ENCODE results near the gene AKAP1. TPM values are rescaled to one million over a fixed set of nuclear protein-coding genes. Genes with fewer than 3 reads are reported as not detected.

Gene AKAP1
- total RNA-seq, 4 donors from 2014 or later, result 45.8 to 68.2 (median 54.9) TPM

- no peak for DNase-seq (ENCODE audit: low spot score in 2 of 2)
- no peak overlapping the region for H3K4me3 ChIP-seq (ENCODE audit: low read depth, poor library complexity, severe bottlenecking)
- no peak for TF ChIP-seq CTCF (IDR thresholded peaks at IDR 0.05)
- no peak for TF ChIP-seq POLR2A (IDR thresholded peaks at IDR 0.05)
- WGBS, 2 donors, result 57 to 72% methylated on average over 2 of the region's 2 CpGs
- intact Hi-C loops (cut with DNase I; ENCODE audit: low total_unique reads), result no loop called here
These were observed 7.1 kb downstream of the AKAP1 start for GRCh38 chr17:57092171-57092570.

- intact Hi-C loops (cut with DNase I; ENCODE audit: low total_unique reads), result no loop called here
- no peak for DNase-seq (ENCODE audit: low spot score in 2 of 2)
- TF ChIP-seq POLR2A (IDR thresholded peaks at IDR 0.05) (no peak), CTCF (IDR thresholded peaks at IDR 0.05) (no peak)
- no peak overlapping the region for H3K4me3 ChIP-seq (ENCODE audit: low read depth, poor library complexity, severe bottlenecking)
- WGBS, 2 donors, result 78 to 79% methylated on average over 8 of the region's 8 CpGs
These were observed 7.7 kb downstream of the AKAP1 start for GRCh38 chr17:57092779-57093178.

- intact Hi-C loops (cut with DNase I; ENCODE audit: low total_unique reads), result no loop called here
- 91 to 96% methylated on average over 3 to 6 of the region's 6 CpGs for WGBS, 2 donors
- no peak for DNase-seq (ENCODE audit: low spot score in 2 of 2)
These were observed 11.6 kb downstream of the AKAP1 start for GRCh38 chr17:57096472-57097202.

GRCh38 chr17:57097832-57098421 lies 12.9 kb downstream of the AKAP1 start:
- no peak for DNase-seq (ENCODE audit: low spot score in 2 of 2)
- 11 to 17% methylated on average over 2 of the region's 2 CpGs for WGBS, 2 donors
- H3K4me3 ChIP-seq (ENCODE audit: low read depth, poor library complexity, severe bottlenecking), result no peak overlapping the region
- TF ChIP-seq CTCF (IDR thresholded peaks at IDR 0.05) (no peak), POLR2A (IDR thresholded peaks at IDR 0.05) (no peak)
- intact Hi-C loops (cut with DNase I; ENCODE audit: low total_unique reads), result no loop called here

More at GRCh38 chr17:57096472-57097202, 11.6 kb downstream of the AKAP1 start:
- H3K4me3 ChIP-seq (ENCODE audit: low read depth, poor library complexity, severe bottlenecking), result no peak overlapping the region
- TF ChIP-seq CTCF (IDR thresholded peaks at IDR 0.05) (no peak), POLR2A (IDR thresholded peaks at IDR 0.05) (no peak)

GRCh38 chr17:57099165-57099564 lies 14.1 kb downstream of the AKAP1 start:
- no peak for TF ChIP-seq CTCF (IDR thresholded peaks at IDR 0.05)
- no peak for TF ChIP-seq POLR2A (IDR thresholded peaks at IDR 0.05)
- 95 to 96% methylated on average over 3 of the region's 3 CpGs for WGBS, 2 donors
- no peak for DNase-seq (ENCODE audit: low spot score in 2 of 2)
- H3K4me3 ChIP-seq (ENCODE audit: low read depth, poor library complexity, severe bottlenecking), result no peak overlapping the region
- intact Hi-C loops (cut with DNase I; ENCODE audit: low total_unique reads), result no loop called here
